ENCODE measurements around the gene POLK.
A peak's percentile ranks its signal among the peaks of the same experiment; 100 is the strongest.

Gene POLK

GRCh38 chr5:75509546-75509945 is 2.1 kb upstream of the POLK start:
- Histone ChIP-seq H3K4me1 (ENCODE audit: control insufficient read depth, insufficient read depth, low read length, poor library complexity, severe bottlenecking) (peaks cover 17% of the 10 kb centered on the region), H3K27ac (ENCODE audit: insufficient read depth, low read length, poor library complexity, severe bottlenecking) (no peak overlapping the region), H3K9me3 (ENCODE audit: control insufficient read depth, low read length) (no peaks in the 10 kb centered on the region), H3K27me3 (replicated peaks; ENCODE audit: control insufficient read depth, insufficient read depth, low read length, poor library complexity, severe bottlenecking) (no peaks in the 10 kb centered on the region), H3K4me3 (ENCODE audit: insufficient read depth, low read depth, low read length, poor library complexity, severe bottlenecking) (no peak overlapping the region), H3K36me3 (ENCODE audit: control insufficient read depth, insufficient read depth, low read length) (no peaks in the 10 kb centered on the region)
- no peak for DNase-seq

- peak overlapping the region; percentile 90 for H3K4me3 ChIP-seq (ENCODE audit: insufficient read depth, low read depth, low read length, poor library complexity, severe bottlenecking)
- no peaks in the 10 kb centered on the region for H3K27me3 ChIP-seq (replicated peaks; ENCODE audit: control insufficient read depth, insufficient read depth, low read length, poor library complexity, severe bottlenecking)
- H3K9me3 ChIP-seq (ENCODE audit: control insufficient read depth, low read length), result no peaks in the 10 kb centered on the region
- no peaks in the 10 kb centered on the region for H3K36me3 ChIP-seq (ENCODE audit: control insufficient read depth, insufficient read depth, low read length)
- DNase-seq, result no peak
- no peak overlapping the region for H3K27ac ChIP-seq (ENCODE audit: insufficient read depth, low read length, poor library complexity, severe bottlenecking)
- peaks cover 17% of the 10 kb centered on the region for H3K4me1 ChIP-seq (ENCODE audit: control insufficient read depth, insufficient read depth, low read length, poor library complexity, severe bottlenecking)
Measured at GRCh38 chr5:75509956-75510355, 1.7 kb upstream of the POLK start.

GRCh38 chr5:75510417-75510835 is 1.3 kb upstream of the POLK start:
- Histone ChIP-seq H3K27me3 (replicated peaks; ENCODE audit: control insufficient read depth, insufficient read depth, low read length, poor library complexity, severe bottlenecking) (no peaks in the 10 kb centered on the region), H3K4me3 (ENCODE audit: insufficient read depth, low read depth, low read length, poor library complexity, severe bottlenecking) (peak overlapping the region; percentile 90), H3K36me3 (ENCODE audit: control insufficient read depth, insufficient read depth, low read length) (no peaks in the 10 kb centered on the region), H3K4me1 (ENCODE audit: control insufficient read depth, insufficient read depth, low read length, poor library complexity, severe bottlenecking) (peaks cover 17% of the 10 kb centered on the region), H3K9me3 (ENCODE audit: control insufficient read depth, low read length) (no peaks in the 10 kb centered on the region), H3K27ac (ENCODE audit: insufficient read depth, low read length, poor library complexity, severe bottlenecking) (peak overlapping the region; percentile 78)
- DNase-seq, result no peak

- Histone ChIP-seq H3K27me3 (replicated peaks; ENCODE audit: control insufficient read depth, insufficient read depth, low read length, poor library complexity, severe bottlenecking) (no peaks in the 10 kb centered on the region), H3K27ac (ENCODE audit: insufficient read depth, low read length, poor library complexity, severe bottlenecking) (peak overlapping the region; percentile 78), H3K4me3 (ENCODE audit: insufficient read depth, low read depth, low read length, poor library complexity, severe bottlenecking) (peak overlapping the region; percentile 90), H3K9me3 (ENCODE audit: control insufficient read depth, low read length) (no peaks in the 10 kb centered on the region), H3K4me1 (ENCODE audit: control insufficient read depth, insufficient read depth, low read length, poor library complexity, severe bottlenecking) (peaks cover 17% of the 10 kb centered on the region), H3K36me3 (ENCODE audit: control insufficient read depth, insufficient read depth, low read length) (no peaks in the 10 kb centered on the region)
- DNase-seq, result peak; percentile 1 to 40 (median 15)
Measured at GRCh38 chr5:75510836-75511434, 756 bp upstream of the POLK start.

- no peak for DNase-seq
- Histone ChIP-seq H3K27ac (ENCODE audit: insufficient read depth, low read length, poor library complexity, severe bottlenecking) (peak overlapping the region; percentile 78), H3K4me3 (ENCODE audit: insufficient read depth, low read depth, low read length, poor library complexity, severe bottlenecking) (peak overlapping the region; percentile 90), H3K36me3 (ENCODE audit: control insufficient read depth, insufficient read depth, low read length) (no peaks in the 10 kb centered on the region), H3K27me3 (replicated peaks; ENCODE audit: control insufficient read depth, insufficient read depth, low read length, poor library complexity, severe bottlenecking) (no peaks in the 10 kb centered on the region), H3K4me1 (ENCODE audit: control insufficient read depth, insufficient read depth, low read length, poor library complexity, severe bottlenecking) (peaks cover 14% of the 10 kb centered on the region), H3K9me3 (ENCODE audit: control insufficient read depth, low read length) (no peaks in the 10 kb centered on the region)
Measured at GRCh38 chr5:75512383-75513074, 838 bp downstream of the POLK start.

GRCh38 chr5:75513841-75514240 is 2.1 kb downstream of the POLK start:
- Histone ChIP-seq H3K9me3 (ENCODE audit: control insufficient read depth, low read length) (no peaks in the 10 kb centered on the region), H3K4me3 (ENCODE audit: insufficient read depth, low read depth, low read length, poor library complexity, severe bottlenecking) (no peak overlapping the region), H3K27ac (ENCODE audit: insufficient read depth, low read length, poor library complexity, severe bottlenecking) (no peak overlapping the region), H3K27me3 (replicated peaks; ENCODE audit: control insufficient read depth, insufficient read depth, low read length, poor library complexity, severe bottlenecking) (no peaks in the 10 kb centered on the region), H3K4me1 (ENCODE audit: control insufficient read depth, insufficient read depth, low read length, poor library complexity, severe bottlenecking) (peaks cover 14% of the 10 kb centered on the region), H3K36me3 (ENCODE audit: control insufficient read depth, insufficient read depth, low read length) (no peaks in the 10 kb centered on the region)
- DNase-seq, result no peak

- no peak for DNase-seq
- no peak overlapping the region for H3K27ac ChIP-seq (ENCODE audit: insufficient read depth, low read length, poor library complexity, severe bottlenecking)
- H3K4me1 ChIP-seq (ENCODE audit: control insufficient read depth, insufficient read depth, low read length, poor library complexity, severe bottlenecking), result peaks cover 14% of the 10 kb centered on the region
Measured at GRCh38 chr5:75514323-75514722, 2.6 kb downstream of the POLK start.

GRCh38 chr5:75519761-75520160 is 8.1 kb downstream of the POLK start:
- no peak overlapping the region for H3K4me3 ChIP-seq (ENCODE audit: insufficient read depth, low read depth, low read length, poor library complexity, severe bottlenecking)
- no peak overlapping the region for H3K27ac ChIP-seq (ENCODE audit: insufficient read depth, low read length, poor library complexity, severe bottlenecking)
- no peaks in the 10 kb centered on the region for H3K4me1 ChIP-seq (ENCODE audit: control insufficient read depth, insufficient read depth, low read length, poor library complexity, severe bottlenecking)
- H3K36me3 ChIP-seq (ENCODE audit: control insufficient read depth, insufficient read depth, low read length), result peaks cover 3% of the 10 kb centered on the region
- DNase-seq, result no peak
- H3K9me3 ChIP-seq (ENCODE audit: control insufficient read depth, low read length), result no peaks in the 10 kb centered on the region
- H3K27me3 ChIP-seq (replicated peaks; ENCODE audit: control insufficient read depth, insufficient read depth, low read length, poor library complexity, severe bottlenecking), result no peaks in the 10 kb centered on the region

More at GRCh38 chr5:75514323-75514722, 2.6 kb downstream of the POLK start:
- Histone ChIP-seq H3K36me3 (ENCODE audit: control insufficient read depth, insufficient read depth, low read length) (no peaks in the 10 kb centered on the region), H3K27me3 (replicated peaks; ENCODE audit: control insufficient read depth, insufficient read depth, low read length, poor library complexity, severe bottlenecking) (no peaks in the 10 kb centered on the region), H3K4me3 (ENCODE audit: insufficient read depth, low read depth, low read length, poor library complexity, severe bottlenecking) (no peak overlapping the region), H3K9me3 (ENCODE audit: control insufficient read depth, low read length) (no peaks in the 10 kb centered on the region)

GRCh38 chr5:75521195-75521594 is 9.5 kb downstream of the POLK start:
- no peak overlapping the region for H3K4me3 ChIP-seq (ENCODE audit: insufficient read depth, low read depth, low read length, poor library complexity, severe bottlenecking)
- no peak for DNase-seq
- no peaks in the 10 kb centered on the region for H3K4me1 ChIP-seq (ENCODE audit: control insufficient read depth, insufficient read depth, low read length, poor library complexity, severe bottlenecking)
- no peak overlapping the region for H3K27ac ChIP-seq (ENCODE audit: insufficient read depth, low read length, poor library complexity, severe bottlenecking)
- peaks cover 3% of the 10 kb centered on the region for H3K36me3 ChIP-seq (ENCODE audit: control insufficient read depth, insufficient read depth, low read length)
- no peaks in the 10 kb centered on the region for H3K27me3 ChIP-seq (replicated peaks; ENCODE audit: control insufficient read depth, insufficient read depth, low read length, poor library complexity, severe bottlenecking)
- no peaks in the 10 kb centered on the region for H3K9me3 ChIP-seq (ENCODE audit: control insufficient read depth, low read length)

- Histone ChIP-seq H3K9me3 (ENCODE audit: control insufficient read depth, low read length) (no peaks in the 10 kb centered on the region), H3K27ac (ENCODE audit: insufficient read depth, low read length, poor library complexity, severe bottlenecking) (no peak overlapping the region), H3K4me1 (ENCODE audit: control insufficient read depth, insufficient read depth, low read length, poor library complexity, severe bottlenecking) (no peaks in the 10 kb centered on the region), H3K4me3 (ENCODE audit: insufficient read depth, low read depth, low read length, poor library complexity, severe bottlenecking) (no peak overlapping the region), H3K36me3 (ENCODE audit: control insufficient read depth, insufficient read depth, low read length) (peaks cover 3% of the 10 kb centered on the region), H3K27me3 (replicated peaks; ENCODE audit: control insufficient read depth, insufficient read depth, low read length, poor library complexity, severe bottlenecking) (no peaks in the 10 kb centered on the region)
- DNase-seq, result no peak
Measured at GRCh38 chr5:75522025-75522424, 10.3 kb downstream of the POLK start.

Data from effector memory CD4-positive, alpha-beta T cell (primary cell).